Activated gamma-delta T cell treated with anti-CD3 and anti-CD28 coated beads, Interleukin-2, amount 50 U/mL, for 16 hours (primary cell): ENCODE data around the gene SAMD5.

Experiments used
- DNase-seq: peaks from one replicate; pipeline ENCODE4 v3.0.0-alpha.2; 2020; ENCODE audit warnings: low read depth

The SAMD5 gene

DNA sequence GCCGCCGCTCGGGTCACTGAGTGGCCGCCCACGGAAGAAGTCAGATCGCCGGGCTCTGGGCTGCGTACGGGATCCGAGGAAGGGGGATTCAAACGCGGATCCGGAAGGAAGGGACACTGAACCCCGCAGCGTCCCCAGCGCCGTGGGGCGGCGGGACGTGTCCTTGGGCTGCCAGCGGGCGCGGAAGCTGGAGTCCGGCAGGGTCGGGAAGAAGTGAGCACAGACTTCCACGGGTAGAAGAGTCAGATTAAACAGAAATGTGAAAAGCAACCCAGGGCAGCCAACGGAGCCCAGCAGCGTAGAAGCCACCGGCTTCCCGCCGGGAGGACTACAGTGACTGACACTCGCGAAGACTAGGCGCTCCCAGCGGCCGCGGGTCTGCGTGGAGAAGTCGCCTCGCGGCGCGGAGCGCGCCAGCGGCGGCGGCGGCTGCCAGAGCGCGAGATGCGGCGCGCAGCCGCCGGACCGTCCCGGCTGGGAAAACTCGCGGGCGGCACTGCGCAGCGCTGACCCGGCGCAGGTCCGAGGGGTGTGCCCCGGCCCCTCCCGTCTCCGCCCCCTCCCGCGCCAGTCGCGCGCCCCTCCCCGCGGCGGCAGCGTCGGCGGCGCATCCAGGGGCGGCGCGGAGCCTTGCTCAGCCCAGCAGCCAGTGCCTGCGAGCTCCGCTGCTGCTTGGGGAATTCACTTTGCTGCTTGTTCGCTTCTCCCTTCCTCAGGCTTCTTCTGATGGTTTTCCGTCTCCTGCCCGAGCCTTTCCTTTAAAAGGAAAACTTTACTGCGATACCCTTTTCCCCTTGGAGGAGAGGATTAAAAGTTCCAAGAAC, at the start of gene SAMD5:
TSS of gene SAMD5 (plus strand) at position 649 of the 824 bp plus-strand sequence. CDS start 239 bp downstream, outside the sequence.
- no peak for DNase-seq

DNA sequence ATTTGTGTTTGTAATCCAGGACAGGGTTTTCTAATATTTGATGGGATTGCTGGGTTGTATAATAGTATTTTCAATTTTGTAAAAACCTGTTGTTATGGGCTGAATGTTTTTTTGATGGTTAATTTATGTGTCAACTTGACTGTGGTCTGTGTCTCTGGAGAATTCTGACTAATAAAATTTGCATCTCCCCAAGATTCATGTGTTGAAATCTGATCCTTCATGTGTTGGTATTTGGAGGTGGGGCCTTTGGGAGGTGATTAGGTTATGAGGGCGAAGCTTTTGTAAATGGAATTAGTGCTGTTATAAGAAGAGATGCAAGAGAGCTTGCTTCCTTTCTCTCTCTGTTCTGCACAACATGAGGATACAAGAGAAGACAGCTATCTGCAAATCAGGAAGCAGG, 48.7 kb upstream of the SAMD5 start:
- no peak for DNase-seq

DNA sequence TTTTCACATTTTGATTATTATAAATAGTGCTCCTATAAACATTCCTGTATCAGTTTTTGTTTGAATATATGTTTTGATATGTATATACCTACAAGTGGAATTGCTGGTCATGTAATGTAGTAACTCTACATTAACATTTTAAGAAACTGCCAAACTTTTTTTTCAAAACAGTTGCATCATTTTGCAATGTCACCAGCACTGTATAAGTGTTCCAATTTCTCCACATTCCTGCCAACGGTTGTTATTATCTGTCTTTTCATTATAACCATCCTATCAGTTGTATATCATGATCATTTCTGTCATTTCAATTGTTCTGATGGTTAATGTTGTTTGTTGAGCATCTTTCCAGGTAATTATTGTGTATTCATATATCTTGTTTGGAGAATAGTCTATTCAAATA, 44.8 kb upstream of the SAMD5 start:
- no peak for DNase-seq

DNA sequence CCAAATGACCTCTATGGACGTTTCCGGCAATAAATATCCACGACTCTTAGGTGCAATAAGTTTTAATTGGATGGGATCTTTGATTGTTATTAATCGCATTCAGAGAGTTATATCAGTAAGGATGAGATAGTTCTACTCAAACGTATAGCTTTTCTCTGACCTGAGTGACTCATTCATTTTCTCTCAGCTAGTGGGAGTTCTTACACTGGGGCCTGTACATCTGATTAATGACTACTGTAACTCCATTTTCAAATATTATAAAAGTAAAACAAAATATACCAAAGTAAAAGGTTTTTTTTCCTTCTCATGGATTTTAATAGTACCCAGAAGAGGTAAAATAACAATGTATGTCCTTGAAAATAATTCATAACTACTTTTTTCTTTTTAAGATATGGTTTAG, 41.1 kb upstream of the SAMD5 start:
- no peak for DNase-seq

DNA sequence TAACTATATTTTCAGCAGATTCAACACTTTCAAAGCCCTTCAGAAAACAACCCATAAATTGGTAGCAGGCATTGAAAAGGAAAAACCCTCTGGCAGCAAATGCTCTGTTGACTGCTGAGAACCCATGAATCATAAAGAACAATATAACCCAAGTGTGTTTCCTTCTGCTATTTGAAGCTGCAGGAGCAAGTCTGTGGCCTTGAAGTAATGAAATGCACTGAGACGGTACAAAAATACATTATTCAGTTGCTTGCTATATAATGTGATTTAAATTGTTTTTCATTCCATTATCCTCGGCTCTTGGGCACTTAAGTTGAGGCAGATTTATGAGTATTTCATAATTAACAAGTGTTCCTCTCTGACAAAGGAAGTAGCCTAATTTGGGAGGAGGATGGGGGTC, 40.6 kb upstream of the SAMD5 start:
- DNase-seq: no peak

DNA sequence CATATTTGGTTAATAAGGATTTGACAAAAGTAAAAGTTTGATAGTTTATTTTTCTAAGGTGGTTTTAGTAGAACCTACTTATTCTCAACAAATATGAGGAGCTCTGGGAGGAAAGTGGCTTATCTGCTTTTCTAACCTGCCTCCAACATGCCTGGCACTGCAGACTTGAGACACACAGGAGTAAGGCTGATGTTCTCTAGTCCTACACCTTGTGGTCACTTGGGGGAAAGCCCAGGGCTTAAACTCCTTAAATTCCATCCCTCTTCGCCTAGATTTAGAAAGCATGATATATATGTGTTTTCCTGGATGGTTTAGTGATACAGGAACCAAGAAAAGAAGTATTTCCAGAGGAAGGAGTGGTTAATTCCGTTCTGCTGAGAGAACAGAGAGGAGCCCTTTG, 39.9 kb upstream of the SAMD5 start:
- no peak for DNase-seq

DNA sequence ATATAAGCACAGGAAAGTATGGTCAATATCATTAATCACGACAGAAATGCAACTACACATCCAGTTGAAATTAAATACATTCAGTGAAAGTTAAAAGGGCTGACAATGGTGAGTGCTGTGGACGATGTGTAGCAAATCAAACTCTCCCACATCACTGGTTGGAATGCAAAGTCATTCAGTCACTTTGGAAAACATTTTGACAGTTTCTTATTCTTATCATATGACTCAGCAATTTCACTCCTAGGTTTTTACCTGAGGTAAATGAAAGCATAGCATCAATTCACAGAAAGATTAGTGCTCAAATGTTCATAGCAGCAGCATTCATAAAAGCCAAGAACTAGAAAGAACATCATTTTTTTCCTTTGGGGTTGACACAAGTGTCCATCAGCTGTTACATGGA, 28.6 kb upstream of the SAMD5 start:
- no peak for DNase-seq

DNA sequence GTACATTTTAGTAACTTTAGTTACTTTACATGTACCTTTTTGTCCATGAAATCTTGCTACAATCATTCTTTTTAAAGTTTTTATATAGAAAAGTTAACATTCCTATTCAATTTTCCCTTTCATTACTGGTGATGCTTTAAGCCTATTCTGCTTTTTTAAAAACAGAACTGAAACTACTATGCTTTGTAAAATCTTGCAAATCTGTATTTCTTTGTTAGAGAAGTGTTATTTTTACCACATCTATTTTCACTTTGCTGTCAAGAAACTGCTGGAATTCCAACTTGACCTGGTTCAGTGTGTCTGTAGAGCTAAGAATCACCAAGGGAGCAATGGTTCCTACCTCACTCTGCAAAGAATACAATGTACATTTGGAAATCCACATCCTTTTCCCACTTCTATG, 21.8 kb upstream of the SAMD5 start:
- no peak for DNase-seq

DNA sequence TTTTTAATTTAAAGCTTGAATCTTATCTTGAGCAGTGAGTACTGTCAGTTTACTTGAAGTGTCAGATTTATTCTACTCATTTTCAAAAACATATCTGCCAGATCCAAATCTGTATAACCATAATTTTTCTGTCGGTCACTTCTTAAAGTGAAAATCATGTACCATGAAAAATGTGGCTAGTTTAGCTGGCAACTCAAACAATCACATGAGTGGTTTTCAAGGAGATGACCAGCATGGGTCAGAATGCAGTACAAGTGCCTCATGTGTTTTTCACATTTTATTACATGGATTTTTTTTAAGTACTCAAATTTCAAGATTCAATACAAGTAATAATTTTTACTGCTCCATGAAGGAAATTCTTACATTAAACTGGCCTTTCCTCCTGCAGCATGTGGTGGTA, 11.0 kb upstream of the SAMD5 start:
- DNase-seq: no peak

DNA sequence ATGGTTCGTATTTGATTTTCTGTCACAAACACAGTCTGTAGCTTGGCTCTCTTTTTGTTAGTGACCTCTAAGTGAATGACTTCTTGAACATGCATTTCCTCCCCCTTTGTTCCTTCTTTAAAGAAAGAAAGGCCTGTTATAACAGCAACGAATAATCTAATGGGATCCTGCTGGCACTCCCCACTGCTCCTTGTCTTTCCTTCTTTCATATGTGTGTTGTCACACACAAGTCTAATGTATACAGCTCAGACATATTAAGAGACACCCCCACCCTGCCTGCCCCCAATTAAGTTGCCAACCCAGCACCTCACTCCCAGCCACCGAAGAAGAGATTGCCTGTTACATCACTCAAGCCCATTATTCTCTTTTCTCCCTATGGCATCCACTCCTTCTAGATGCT, 4.9 kb upstream of the SAMD5 start:
- DNase-seq: no peak

DNA sequence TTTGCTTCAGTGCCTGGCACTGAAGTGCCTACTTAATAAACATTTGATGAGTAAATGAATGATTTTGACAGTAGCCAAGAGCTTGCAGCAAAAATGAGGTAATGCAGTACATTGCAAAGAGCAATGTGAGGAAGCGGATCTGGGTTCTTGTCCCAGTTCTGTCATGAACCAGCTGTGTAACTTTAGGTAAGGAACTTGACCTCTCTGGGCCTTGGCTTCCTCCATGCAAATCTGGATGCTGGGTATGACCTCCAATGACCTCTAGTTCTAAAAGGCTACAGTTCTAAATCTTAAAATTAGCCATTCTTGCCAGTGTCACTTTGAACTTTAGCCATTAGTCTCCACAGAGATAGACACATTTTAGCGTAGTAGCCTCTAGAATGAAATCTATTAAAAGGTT, 3.6 kb upstream of the SAMD5 start:
- no peak for DNase-seq

DNA sequence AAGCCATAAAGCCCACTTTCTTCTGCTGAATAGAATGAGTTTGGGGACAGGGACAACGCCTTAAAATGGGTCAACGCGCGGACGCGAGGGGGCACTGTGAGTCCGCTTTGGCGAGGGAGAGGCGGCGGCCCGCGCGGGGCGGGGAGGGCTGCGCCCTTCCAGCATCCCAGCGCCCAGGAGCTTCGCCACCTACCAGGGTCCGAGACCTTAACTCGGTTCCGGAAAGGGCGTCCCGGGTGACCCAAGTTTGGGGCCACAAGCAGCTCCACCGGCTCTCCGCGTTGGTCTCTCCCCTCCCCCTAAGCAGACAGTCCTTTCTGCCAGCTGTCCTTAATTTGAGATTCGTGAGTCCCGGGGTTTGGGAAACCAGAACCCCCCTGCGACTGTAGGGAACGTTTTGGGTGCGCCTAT, 1.8 kb upstream of the SAMD5 start:
- DNase-seq: no peak

DNA sequence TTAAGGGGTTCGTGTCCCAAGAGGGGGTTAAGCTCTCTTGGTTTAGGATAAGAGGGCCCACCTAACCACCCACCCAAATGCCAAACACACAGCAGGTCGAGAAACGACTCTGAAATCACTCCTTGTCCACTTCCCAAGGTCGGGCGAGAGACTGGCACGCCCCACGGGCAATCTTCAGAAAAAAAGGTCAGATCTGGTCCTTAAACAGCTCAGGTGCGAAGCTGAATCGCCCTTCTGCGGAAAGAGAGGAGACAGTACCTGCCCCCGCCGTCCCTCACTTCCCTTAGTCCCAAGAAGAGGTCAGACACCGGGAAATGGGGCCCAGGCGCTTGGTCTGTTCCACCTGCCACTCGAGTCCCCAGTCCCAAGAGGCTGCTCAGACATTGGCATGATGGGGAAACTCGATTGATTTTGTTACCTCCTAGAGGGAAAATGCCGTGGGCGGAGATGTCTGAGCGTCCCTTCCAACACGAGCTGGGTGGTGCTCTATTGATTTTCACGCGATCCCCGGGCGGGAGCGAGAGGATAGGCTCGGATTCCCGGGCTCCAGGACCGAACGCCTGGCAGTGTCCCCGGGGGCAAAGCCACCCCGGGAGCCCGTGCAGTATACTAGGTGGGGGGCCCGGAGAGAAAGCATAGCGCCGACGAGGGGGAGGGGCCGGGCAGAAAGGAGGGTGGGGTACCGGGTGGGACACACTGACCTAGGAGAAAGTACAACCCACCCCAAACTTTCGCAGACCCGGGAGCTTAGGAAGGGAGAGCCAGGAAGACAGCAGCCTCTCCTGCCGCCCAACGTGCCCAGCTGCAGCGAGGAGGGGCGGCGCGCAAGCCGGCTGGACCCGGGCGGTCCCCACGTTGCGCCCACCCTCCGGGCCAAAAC, 1.1 kb upstream of the SAMD5 start:
- DNase-seq: no peak

DNA sequence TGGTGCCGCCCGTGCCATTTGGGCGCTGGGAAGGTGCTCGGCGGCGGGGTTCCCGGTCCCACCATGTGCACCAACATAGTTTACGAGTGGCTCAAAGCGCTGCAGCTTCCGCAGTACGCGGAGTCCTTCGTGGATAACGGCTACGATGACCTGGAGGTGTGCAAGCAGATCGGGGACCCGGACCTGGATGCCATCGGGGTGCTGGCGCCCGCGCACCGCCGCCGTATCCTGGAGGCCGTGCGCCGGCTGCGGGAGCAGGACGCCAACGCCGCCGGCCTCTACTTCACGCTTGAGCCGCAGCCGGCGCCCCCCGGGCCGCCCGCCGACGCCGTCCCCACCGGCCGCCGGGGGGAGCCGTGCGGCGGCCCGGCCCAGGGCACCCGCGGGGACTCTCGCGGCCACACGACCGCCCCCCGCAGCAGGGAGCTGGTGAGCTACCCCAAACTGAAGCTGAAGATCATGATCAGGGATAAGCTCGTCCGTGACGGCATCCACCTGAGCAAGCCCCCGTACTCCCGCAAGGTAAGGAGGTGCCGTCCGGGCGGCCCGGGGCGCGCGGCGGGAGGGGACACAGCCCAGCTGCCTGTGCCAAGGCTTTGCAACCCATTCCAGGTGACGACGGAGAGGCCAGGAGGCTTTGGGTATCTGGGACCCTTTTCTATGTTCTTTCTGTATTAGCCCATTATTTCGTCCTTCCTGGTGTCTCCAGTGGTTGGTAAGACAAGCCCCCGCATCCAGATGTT, 547 bp downstream of the SAMD5 start:
- DNase-seq: no peak

DNA sequence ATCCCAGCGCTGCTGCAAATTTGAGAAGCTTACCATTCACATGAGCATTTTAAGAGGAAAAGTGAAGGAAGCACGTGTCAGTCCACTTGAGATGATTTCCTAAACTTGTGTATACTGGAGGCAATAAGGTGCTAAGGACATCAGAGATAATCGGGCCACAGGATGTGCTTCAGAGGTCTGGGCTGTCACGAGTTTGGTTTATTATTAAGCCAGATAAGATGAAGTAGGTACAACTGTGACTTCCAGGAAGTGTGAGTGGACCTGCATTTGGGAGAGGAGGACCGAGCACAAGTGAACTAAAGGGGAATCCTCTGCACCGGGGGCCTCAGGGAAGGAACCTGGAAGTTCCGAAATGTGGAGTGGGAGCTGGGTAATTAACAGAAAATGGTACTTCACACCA, 1.4 kb downstream of the SAMD5 start:
- no peak for DNase-seq

DNA sequence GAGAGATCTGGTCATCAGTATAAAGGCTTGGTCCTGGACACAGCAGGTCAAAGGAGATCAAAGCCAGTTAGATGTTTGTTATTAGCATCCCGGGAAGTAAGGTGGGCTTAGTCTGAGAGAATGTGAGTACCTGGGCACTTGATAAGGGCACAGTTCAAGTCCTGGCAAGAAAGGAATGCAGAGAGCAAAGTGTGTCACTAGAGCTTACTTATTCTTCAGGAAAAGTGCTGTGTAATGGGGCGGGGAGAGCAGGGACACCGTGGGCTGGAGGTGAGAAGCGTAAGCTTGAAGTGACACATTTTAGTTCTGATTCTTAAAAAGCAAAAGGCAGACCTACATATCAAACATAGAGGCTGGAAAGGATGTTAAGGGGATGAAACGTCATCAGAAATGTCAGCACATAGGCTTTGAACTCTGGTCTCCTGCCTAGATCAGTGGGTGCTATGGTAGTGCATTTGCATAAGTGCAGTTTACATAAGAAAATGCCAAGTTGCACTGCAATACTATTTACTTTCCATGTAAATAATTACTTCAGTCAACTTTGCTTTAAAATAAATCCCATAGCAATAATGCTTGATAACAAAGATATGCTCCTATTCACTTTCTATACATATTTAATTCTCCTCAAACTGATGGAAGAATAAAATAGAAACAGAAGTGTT, 2.6 kb downstream of the SAMD5 start:
- no peak for DNase-seq

DNA sequence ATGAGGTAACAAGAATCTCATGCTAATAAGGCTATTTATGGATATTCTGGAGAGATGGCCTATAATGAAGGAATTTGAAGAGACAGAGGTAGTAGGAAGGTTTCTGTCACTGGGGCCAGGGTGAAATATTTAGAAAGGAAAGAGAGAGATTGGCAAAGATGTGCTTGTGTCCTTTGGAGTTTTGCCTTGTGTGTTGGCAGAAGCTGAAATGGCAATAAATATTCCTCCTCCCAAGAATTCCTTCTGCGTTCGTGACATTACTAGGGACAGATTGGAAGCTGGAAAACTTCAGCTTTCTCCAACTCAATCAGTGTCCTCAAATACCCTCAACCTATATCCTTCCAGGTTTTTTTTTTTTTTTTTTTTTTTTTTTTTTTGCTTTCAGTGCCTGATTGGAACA, 6.3 kb downstream of the SAMD5 start:
- DNase-seq: no peak

DNA sequence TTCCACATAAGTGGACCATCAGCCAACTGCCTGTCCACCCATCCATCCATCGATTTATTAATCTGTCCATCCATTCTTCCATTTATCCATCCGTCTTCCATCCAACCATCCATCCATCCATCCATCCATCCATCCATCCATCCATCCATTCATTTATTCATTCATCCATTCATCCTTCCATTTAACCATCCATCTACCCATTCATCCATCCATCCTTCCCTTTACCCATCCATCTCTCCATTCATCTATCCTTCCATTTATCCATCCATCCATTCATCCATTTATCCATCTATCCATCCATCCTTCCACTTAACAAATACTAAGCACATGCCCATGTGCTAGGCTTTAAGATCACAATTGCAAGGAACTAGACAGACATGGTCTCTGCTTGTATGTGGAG, 6.8 kb downstream of the SAMD5 start:
- DNase-seq: no peak

DNA sequence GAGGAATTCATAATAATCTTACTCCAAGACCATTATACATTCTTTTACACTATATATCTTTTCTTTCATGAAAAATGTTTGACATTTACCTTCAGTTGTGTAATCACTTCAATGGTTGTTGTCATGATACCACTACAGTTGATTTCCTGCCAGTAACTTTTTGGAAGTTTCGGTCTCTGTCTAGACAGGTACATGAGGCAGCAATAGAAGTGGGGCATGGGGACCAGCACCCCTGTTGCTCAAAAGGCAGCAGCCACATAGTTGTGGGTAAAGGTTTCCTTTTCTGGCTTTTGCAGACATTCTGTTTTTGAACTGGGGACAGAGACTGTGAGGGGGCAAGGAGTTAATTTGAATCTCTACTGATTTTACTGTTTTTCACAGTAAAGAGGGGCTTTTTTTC, 14.1 kb downstream of the SAMD5 start:
- DNase-seq: no peak

DNA sequence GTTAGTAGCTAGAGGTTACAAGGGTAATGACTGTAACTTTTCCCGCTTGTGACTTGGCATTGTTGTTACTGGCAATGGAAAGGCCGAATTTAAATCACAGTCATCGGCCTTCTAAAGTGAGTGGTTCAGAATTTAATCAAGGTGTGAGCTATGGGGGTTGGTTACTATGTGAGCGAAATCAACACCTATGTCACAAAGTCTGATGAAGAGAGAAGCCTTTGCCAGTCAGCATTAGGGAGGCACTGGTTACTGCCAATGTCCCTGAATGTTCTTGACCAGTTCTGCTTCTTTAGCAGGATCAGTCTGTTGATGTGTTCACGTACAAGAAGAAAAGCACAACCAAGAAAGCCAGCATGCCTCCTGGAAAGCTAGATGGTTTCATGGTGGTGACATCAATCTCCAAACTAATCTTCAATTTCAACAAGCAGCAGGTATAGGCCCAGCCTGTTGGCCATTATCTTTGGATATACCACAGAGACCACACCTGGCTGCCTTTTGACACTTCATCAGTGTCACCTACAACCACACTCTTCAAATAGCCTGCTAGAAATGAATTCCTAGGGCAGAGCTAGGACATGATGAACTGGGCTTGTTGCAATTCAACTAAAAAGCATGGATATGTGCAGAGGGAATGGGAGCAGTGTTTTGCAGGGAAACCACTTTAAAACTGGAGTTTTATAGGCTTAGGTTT, 17.2 kb downstream of the SAMD5 start:
- DNase-seq: no peak

DNA sequence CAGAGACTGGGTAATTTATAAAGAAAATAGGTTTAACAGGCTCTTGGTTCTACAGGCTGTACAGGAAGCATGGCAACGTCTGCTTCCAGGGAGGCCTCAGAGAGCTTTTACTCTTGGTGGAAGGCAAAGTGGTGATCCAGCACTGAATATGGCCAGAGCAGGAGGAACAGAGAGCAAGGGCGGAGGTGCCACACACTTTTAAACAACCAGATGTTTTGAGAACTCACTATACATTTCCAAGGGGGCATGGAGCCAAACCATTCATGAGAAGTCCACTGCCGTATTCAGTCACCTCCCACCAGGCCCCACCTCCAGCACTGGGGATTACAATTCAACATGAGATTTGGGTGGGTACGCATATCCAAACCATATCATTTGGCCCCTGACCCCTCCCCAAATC, 18.7 kb downstream of the SAMD5 start:
- no peak for DNase-seq
